Astrocyte (in vitro differentiated cells and primary cell): ENCODE results near the gene SV2C.

Source experiments
- CTCF ChIP-seq: IDR thresholded peaks from 2 replicates; pipeline ENCODE4 v1.5.1; 2011; ENCODE audit warnings: low read depth, mild to moderate bottlenecking, inconsistent platforms, low read length, moderate library complexity; ENCODE audit not compliant: insufficient read depth
- EZH2 ChIP-seq: IDR thresholded peaks from 2 replicates; pipeline ENCODE4 v1.6.1; 2012; ENCODE audit warnings: mild to moderate bottlenecking, low read length, inconsistent platforms; ENCODE audit not compliant: insufficient read depth

DNA sequence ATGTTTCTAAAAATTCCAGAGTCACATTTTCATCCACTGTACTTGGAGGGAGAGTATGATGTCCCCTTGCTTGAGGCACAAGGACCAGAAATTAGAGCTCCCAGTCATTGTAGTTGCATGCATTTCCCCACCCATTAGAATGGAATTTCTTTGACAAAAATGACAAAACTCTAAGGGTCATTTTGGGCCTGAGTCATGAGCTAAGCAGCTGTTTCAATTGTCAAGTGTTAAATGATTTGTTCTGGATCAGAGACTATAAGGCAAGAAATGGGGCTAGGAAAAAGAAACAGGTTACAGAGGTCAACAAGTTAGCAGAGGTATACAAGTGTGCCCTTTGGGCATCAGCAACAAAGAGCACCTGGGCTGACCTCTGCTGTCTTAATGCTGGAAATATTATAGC is 188.7 kb downstream of the SV2C start:
- TF ChIP-seq CTCF: no peak
- no peak for TF ChIP-seq EZH2
